Measurements from ENCODE around the gene NEK6. TPM values are rescaled to one million over a fixed set of nuclear protein-coding genes. Genes with fewer than 3 reads are reported as not detected.

NEK6 gene
- total and polyA plus RNA-seq, 10 of the 15 experiments (the other 5 are each of a cell fraction or from before 2014, with no cell fraction given), result 31.3 to 161 (median 89.2) TPM

- TF ChIP-seq POU2F2 (IDR thresholded peaks at IDR 0.05; ENCODE audit: borderline replicate concordance, low read depth, low read length), result no peak
- no peak for TF ChIP-seq ETV6 (conservative IDR thresholded peaks at IDR 0.05 in 1 of 2, IDR thresholded peaks at IDR 0.05 in 1 of 2; ENCODE audit: borderline replicate concordance in 1 of 2, low read depth in 1 of 2)
- no peak for TF ChIP-seq SUPT20H (IDR thresholded peaks at IDR 0.05; ENCODE audit: borderline replicate concordance, control insufficient read depth, low read depth, low read length)
- TF ChIP-seq MYC (IDR thresholded peaks at IDR 0.05; ENCODE audit: insufficient read depth, insufficient read length, insufficient replicate concordance, low read length, severe bottlenecking), result no peak
- TF ChIP-seq EZH2 (IDR thresholded peaks at IDR 0.05; ENCODE audit: borderline replicate concordance, control insufficient read depth, low read depth, low read length), result no peak
- TF ChIP-seq KDM1A (IDR thresholded peaks at IDR 0.05; ENCODE audit: borderline replicate concordance), result no peak
- TF ChIP-seq ZNF217 (IDR thresholded peaks at IDR 0.05), result peak; percentile 56
- TF ChIP-seq BMI1 (IDR thresholded peaks at IDR 0.05; ENCODE audit: borderline replicate concordance), result no peak
- TF ChIP-seq IKZF1 (conservative IDR thresholded peaks at IDR 0.05), result 0 out of 2 replicates have a peak, but pooled peaks have one; percentile 23
- TF ChIP-seq PML (IDR thresholded peaks at IDR 0.05; ENCODE audit: low read length), result no peak
- TF ChIP-seq CHD4 (IDR thresholded peaks at IDR 0.05), result no peak
- TF ChIP-seq SPI1 (IDR thresholded peaks at IDR 0.05; ENCODE audit: borderline replicate concordance, insufficient read depth, low read depth, low read length), result 0 out of 2 replicates have a peak, but pooled peaks have one; percentile 6
- TF ChIP-seq BRCA1 (IDR thresholded peaks at IDR 0.05; ENCODE audit: low read depth, low read length), result no peak
- no peak for TF ChIP-seq RB1 (IDR thresholded peaks at IDR 0.05; ENCODE audit: borderline replicate concordance)
Measured at GRCh38 chr9:124260769-124261603, 3.2 kb downstream of the NEK6 start (continued).

All from GM12878 (cell line).